ENCODE results near the gene OR1I1.

DNA sequence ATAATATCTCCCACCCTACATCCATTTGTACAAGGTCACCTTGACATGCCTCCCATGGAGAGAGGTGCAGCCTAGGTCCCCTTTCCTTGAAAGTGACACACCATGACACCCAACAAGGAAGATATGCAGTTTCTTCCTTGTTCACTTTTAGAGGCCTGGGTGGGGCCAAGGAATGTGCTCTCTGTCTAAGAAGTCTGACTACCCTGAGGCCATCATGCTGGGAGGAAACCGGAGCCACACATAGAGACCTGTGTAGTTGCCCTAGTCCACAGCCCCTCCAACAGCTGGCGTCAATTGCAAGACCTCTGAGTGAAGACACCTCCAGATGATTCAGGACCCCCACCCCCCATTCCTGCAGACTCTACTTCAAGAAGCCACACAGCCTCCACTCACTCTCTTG lies 36.2 kb downstream of the OR1I1 start:
- no peak for TF ChIP-seq TAF1 (IDR thresholded peaks at IDR 0.05; ENCODE audit: low read depth)
- TF ChIP-seq, protein P1, sequence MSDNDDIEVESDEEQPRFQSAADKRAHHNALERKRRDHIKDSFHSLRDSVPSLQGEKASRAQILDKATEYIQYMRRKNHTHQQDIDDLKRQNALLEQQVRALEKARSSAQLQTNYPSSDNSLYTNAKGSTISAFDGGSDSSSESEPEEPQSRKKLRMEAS (IDR thresholded peaks at IDR 0.05), result no peak
- no peak for TF ChIP-seq EGR1 (IDR thresholded peaks at IDR 0.05)
- no peak for TF ChIP-seq TCF12 (IDR thresholded peaks at IDR 0.05; ENCODE audit: low read depth)
- no peak for TF ChIP-seq CEBPB (IDR thresholded peaks at IDR 0.05)
- TF ChIP-seq YY1 (IDR thresholded peaks at IDR 0.05; ENCODE audit: low read depth), result no peak
- no peak for TF ChIP-seq FOXM1 (IDR thresholded peaks at IDR 0.05; ENCODE audit: borderline replicate concordance, low read depth)
- TF ChIP-seq EP300 (IDR thresholded peaks at IDR 0.05; ENCODE audit: borderline replicate concordance), result no peak
- TF ChIP-seq NFIC (IDR thresholded peaks at IDR 0.05), result no peak
- TF ChIP-seq RAD21 (IDR thresholded peaks at IDR 0.05; ENCODE audit: low read depth), result no peak
- TF ChIP-seq, protein P2, sequence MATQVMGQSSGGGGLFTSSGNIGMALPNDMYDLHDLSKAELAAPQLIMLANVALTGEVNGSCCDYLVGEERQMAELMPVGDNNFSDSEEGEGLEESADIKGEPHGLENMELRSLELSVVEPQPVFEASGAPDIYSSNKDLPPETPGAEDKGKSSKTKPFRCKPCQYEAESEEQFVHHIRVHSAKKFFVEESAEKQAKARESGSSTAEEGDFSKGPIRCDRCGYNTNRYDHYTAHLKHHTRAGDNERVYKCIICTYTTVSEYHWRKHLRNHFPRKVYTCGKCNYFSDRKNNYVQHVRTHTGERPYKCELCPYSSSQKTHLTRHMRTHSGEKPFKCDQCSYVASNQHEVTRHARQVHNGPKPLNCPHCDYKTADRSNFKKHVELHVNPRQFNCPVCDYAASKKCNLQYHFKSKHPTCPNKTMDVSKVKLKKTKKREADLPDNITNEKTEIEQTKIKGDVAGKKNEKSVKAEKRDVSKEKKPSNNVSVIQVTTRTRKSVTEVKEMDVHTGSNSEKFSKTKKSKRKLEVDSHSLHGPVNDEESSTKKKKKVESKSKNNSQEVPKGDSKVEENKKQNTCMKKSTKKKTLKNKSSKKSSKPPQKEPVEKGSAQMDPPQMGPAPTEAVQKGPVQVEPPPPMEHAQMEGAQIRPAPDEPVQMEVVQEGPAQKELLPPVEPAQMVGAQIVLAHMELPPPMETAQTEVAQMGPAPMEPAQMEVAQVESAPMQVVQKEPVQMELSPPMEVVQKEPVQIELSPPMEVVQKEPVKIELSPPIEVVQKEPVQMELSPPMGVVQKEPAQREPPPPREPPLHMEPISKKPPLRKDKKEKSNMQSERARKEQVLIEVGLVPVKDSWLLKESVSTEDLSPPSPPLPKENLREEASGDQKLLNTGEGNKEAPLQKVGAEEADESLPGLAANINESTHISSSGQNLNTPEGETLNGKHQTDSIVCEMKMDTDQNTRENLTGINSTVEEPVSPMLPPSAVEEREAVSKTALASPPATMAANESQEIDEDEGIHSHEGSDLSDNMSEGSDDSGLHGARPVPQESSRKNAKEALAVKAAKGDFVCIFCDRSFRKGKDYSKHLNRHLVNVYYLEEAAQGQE (IDR thresholded peaks at IDR 0.05; ENCODE audit: low read depth), result no peak

Data from Ishikawa (cell line).